Stomach (tissue), 4 donors: Measurements from ENCODE around the gene PLCD1.

ENCODE experiments used
- CTCF ChIP-seq, 7 experiments: fragments of 450-650 bp in 4 of 7; fragments of 200-600 bp in 3 of 7; sonication (generic) in 3 of 7; IDR thresholded peaks; one replicate each; pipeline ENCODE4 v1.5.1; 2016 to 2019; ENCODE audit warnings: antibody characterized with exemption in 7 of 7, control low read depth in 2 of 7, mild to moderate bottlenecking in 1 of 7
- EP300 ChIP-seq: sonication (generic); formaldehyde crosslinking; IDR thresholded peaks from one replicate; pipeline ENCODE4 v1.6.1; 2017; ENCODE audit warnings: antibody characterized with exemption
- POLR2A ChIP-seq, 4 donors: fragments of 450-650 bp; IDR thresholded peaks; one replicate each; pipeline ENCODE4 v1.6.1; 2016; ENCODE audit warnings: antibody characterized with exemption in 4 of 4, control low read depth in 2 of 4, mild to moderate bottlenecking in 1 of 4, moderate library complexity in 1 of 4
- POLR2AphosphoS5 ChIP-seq, 3 donors: sonication (generic); formaldehyde crosslinking; IDR thresholded peaks; one replicate each; pipeline ENCODE4 v1.6.1; 2016; ENCODE audit warnings: antibody characterized with exemption in 3 of 3

DNA sequence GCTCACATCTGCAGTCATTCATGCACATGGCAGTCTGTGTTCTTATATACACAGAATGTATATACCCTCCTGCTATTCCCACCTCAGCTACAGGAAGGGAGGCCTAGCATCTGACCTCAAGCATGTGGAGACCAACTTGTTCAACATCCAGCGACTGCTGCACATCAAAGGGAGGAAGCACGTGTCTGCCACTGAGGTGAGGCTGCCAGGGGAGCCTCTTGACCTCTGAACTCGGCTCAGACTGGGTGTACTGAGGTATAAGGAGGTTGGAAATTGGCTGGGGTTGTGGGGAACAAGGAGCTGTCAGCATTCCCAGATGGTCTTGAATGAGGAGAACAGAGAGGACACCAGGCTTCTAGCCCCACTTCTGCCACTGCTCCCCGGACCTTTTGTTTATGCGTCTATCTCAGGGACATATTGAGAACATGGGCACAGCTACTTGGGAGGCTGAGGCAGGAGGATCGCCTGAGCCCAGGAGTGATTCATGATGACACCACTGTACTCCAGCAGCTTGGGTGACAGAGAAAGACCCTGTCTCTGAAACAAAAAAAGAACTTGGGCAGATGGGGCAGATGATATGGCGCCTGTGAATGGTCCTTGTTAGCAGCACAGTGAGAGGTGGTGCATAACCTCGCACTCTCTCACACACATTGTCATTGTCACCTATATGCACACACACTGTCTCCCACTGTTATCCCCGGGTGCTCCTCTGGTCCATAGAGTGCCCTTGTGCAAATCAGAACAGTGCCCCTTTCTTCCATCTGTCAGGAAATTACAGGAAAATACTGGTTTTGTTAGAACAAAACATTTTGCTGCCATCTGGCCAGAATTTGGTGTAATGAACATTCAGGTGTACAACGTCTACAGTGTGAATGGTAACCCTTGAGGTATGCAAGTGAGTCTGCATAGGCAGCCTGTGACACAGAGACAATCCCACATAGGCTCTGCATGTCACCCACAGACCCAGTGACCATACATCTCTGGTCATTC is 33.5 kb downstream of the PLCD1 start:
- TF ChIP-seq CTCF (IDR thresholded peaks at IDR 0.05): no peak
- TF ChIP-seq POLR2A (IDR thresholded peaks at IDR 0.05): no peak
- TF ChIP-seq EP300: no peak
- TF ChIP-seq POLR2AphosphoS5 (IDR thresholded peaks at IDR 0.05): no peak
